GM18526 (cell line): ENCODE measurements around the gene STARD9.

Source experiments
- POLR2A ChIP-seq: IDR thresholded peaks from 3 replicates; pipeline ENCODE4 v1.6.1; 2011; ENCODE audit not compliant: insufficient read length; ENCODE audit errors: extremely low read depth

STARD9 gene

GRCh38 chr15:42741710-42742109 is 166.3 kb downstream of the STARD9 start:
- TF ChIP-seq POLR2A: no peak

GRCh38 chr15:42742149-42742548 is 166.7 kb downstream of the STARD9 start:
- no peak for TF ChIP-seq POLR2A

- no peak for TF ChIP-seq POLR2A
These were observed 168.8 kb downstream of the STARD9 start for GRCh38 chr15:42744195-42744594.

- no peak for TF ChIP-seq POLR2A
These were observed 173.9 kb downstream of the STARD9 start for GRCh38 chr15:42749266-42749665.

GRCh38 chr15:42750306-42750705 is 174.9 kb downstream of the STARD9 start:
- TF ChIP-seq POLR2A: no peak

GRCh38 chr15:42759093-42759492 is 183.7 kb downstream of the STARD9 start:
- no peak for TF ChIP-seq POLR2A

- no peak for TF ChIP-seq POLR2A
These were observed 185.4 kb downstream of the STARD9 start for GRCh38 chr15:42760759-42761158.
